DND-41 (cell line): ENCODE data around the gene OSM.

Experiments used
- ATAC-seq: fragments of 200-7000 bp; cut with Tn5 transposase; 3 replicates; pipeline ENCODE4 v1.9.1; 2021; ENCODE audit warnings: low read depth; ENCODE audit not compliant: insufficient read depth
- DNase-seq: peaks from one replicate; pipeline ENCODE4 v3.0.0-alpha.2; 2020
- H2AFZ ChIP-seq: 2 replicates; pipeline ENCODE4 v1.6.0; 2012; ENCODE audit warnings: low read depth, low read length
- H3K27ac ChIP-seq: 2 replicates; pipeline ENCODE4 v1.5.1; 2012; ENCODE audit warnings: low read length, inconsistent platforms
- H3K27me3 ChIP-seq: fragments of 200-600 bp; sonication (generic); 2 replicates; pipeline ENCODE4 v1.6.0; 2012; ENCODE audit warnings: low read length, mild to moderate bottlenecking, inconsistent platforms; ENCODE audit not compliant: insufficient read depth, poor library complexity
- H3K36me3 ChIP-seq: 2 replicates; pipeline ENCODE4 v1.5.1; 2012; ENCODE audit warnings: low read length, inconsistent platforms; ENCODE audit not compliant: insufficient read depth
- H3K4me1 ChIP-seq: 2 replicates; pipeline ENCODE4 v1.5.1; 2012; ENCODE audit warnings: mild to moderate bottlenecking, low read length; ENCODE audit not compliant: insufficient read depth
- H3K4me2 ChIP-seq: 2 replicates; pipeline ENCODE4 v1.6.0; 2012; ENCODE audit warnings: mild to moderate bottlenecking, moderate library complexity, low read length, inconsistent platforms; ENCODE audit not compliant: insufficient read depth
- H3K4me3 ChIP-seq, 2 experiments: fragments of 200-600 bp in 1 of 2; shearing (Covaris generic) in 1 of 2; 2 replicates each; pipeline ENCODE4 v1.5.1; 2012 to 2016; ENCODE audit warnings: inconsistent platforms in 2 of 2, low read length in 2 of 2, mild to moderate bottlenecking in 2 of 2, low read depth in 1 of 2, moderate library complexity in 1 of 2
- H3K79me2 ChIP-seq: 2 replicates; pipeline ENCODE4 v1.6.0; 2012; ENCODE audit warnings: low read length, inconsistent platforms; ENCODE audit not compliant: insufficient read depth
- H3K9ac ChIP-seq: 2 replicates; pipeline ENCODE4 v1.6.0; 2012; ENCODE audit warnings: low read depth, mild to moderate bottlenecking, inconsistent platforms, low read length, moderate library complexity
- H3K9me3 ChIP-seq: 2 replicates; pipeline ENCODE4 v1.5.1; 2012; ENCODE audit warnings: low read length, moderate library complexity, mild to moderate bottlenecking, inconsistent platforms; ENCODE audit not compliant: insufficient read depth, severe bottlenecking
- H4K20me1 ChIP-seq: 2 replicates; pipeline ENCODE4 v1.6.0; 2012; ENCODE audit warnings: low read length; ENCODE audit not compliant: insufficient read depth
- CTCF ChIP-seq: IDR thresholded peaks from 2 replicates; pipeline ENCODE4 v1.5.1; 2012; ENCODE audit warnings: borderline replicate concordance, low read length, moderate library complexity, mild to moderate bottlenecking; ENCODE audit not compliant: poor library complexity, severe bottlenecking; ENCODE audit errors: extremely low read depth
- EZH2 ChIP-seq: IDR thresholded peaks from 3 replicates; pipeline ENCODE4 v1.6.1; 2012; ENCODE audit warnings: borderline replicate concordance, low read depth, mild to moderate bottlenecking, moderate library complexity, low read length, inconsistent platforms; ENCODE audit not compliant: severe bottlenecking

OSM gene

DNA sequence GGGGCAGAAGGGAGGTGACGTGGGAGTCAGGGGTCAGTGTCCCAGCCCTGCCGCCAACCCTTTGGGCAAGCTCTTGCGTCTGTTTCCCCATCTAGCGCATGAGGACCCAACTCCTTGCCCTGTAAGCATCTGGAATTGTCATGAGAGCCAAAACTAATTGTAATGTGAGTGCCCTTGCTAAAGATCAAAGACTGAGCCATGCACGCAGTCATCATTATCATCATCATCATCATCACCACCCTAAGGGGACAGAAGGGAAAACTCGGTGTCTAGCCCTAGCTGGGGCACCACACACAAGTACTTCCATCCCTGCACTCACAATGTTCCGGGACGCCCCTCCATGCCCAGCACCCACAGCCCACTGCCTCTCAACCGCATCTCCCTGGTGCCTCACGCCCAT, 22.6 kb downstream of the OSM start:
- H3K4me2 ChIP-seq = no peak overlapping the region
- H4K20me1 ChIP-seq = no peaks in the 10 kb centered on the region
- no peak overlapping the region for H3K4me3 ChIP-seq
- no peaks in the 10 kb centered on the region for H3K27me3 ChIP-seq
- H3K79me2 ChIP-seq = no peaks in the 10 kb centered on the region
- H3K36me3 ChIP-seq = peaks cover 2% of the 10 kb centered on the region; the same call in 1 of the 2 replicates
- H3K27ac ChIP-seq = no peak overlapping the region
- H2AFZ ChIP-seq = no peak overlapping the region
- no peak for TF ChIP-seq EZH2
- no peak for TF ChIP-seq CTCF
- DNase-seq (no peak), ATAC-seq (no peak)
- H3K4me1 ChIP-seq = peaks cover 39% of the 10 kb centered on the region
- H3K9me3 ChIP-seq = no peaks in the 10 kb centered on the region
- H3K9ac ChIP-seq = no peak overlapping the region

DNA sequence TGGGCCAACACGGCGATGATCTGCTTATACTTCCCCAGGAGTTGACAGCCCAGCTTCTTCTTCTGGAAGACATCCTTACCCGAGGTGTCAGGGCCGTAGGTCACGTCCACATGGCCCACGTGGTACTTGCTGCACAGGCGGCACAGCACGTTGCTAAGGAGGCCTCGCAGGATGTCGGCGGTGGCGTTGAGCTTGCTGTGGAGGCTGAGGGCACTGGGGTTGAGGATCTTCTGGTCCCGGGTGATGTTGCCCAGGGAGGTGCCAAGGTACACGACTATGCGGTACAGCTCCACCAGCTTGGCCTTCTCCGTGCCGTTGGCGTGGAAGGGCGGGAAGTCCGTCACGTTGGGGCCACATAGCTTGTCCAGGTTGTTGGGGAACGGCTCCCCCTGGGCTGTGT, 23.0 kb downstream of the OSM start:
- Histone ChIP-seq H2AFZ (no peak overlapping the region), H3K27ac (no peak overlapping the region; the same call in 1 of the 2 replicates), H4K20me1 (no peaks in the 10 kb centered on the region), H3K9ac (no peak overlapping the region), H3K4me2 (no peak overlapping the region), H3K4me3 (no peak overlapping the region), H3K4me1 (peaks cover 37% of the 10 kb centered on the region), H3K27me3 (no peaks in the 10 kb centered on the region), H3K9me3 (no peaks in the 10 kb centered on the region), H3K36me3 (peaks cover 2% of the 10 kb centered on the region; the same call in 1 of the 2 replicates), H3K79me2 (no peaks in the 10 kb centered on the region)
- no peak for ATAC-seq
- DNase-seq = no peak
- TF ChIP-seq CTCF (no peak), EZH2 (no peak)

DNA sequence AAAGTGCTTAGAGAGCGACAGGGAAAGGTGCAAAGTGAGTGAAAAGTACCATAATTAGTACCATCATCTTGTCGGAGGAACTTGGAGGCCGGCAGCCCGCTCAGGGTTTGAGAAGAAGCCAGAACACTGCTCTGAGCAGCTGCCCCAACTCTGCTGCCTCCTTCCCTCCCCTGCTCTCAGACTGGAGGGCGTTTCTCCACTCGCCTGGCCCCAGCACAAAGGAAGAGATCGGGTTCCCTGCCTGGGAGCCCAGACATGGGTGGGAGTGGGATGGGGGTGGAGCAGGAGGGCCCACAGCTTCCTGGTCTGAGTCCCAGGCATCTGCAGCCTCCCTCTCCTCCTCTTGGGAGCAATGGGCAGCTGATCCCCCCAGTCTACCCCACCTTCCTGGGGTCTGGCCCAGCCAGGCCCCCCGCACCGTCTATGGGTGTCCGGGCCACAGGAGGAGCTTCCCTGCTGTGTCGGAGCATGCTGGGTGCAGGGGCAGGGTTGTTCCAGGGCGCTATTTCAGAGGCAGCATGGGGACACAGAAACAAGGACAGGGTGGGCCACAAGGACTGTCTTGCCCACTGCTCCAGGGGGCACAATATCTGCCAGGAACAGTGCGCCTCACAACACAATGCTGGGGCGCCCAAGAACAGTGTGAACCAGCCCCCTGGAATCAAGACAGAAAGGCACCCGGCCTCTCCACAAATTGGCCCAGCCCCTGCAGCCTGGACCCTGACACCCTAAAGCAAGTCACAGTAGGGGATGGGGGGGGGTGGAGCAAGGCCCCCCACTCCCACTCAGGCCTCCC, 24.9 kb downstream of the OSM start:
- H2AFZ ChIP-seq = no peak overlapping the region
- no peak overlapping the region for H3K9ac ChIP-seq
- no peak overlapping the region for H3K27ac ChIP-seq
- H3K4me2 ChIP-seq = no peak overlapping the region
- peaks cover 32% of the 10 kb centered on the region for H3K4me1 ChIP-seq
- TF ChIP-seq CTCF (no peak), EZH2 (no peak)
- H3K79me2 ChIP-seq = no peaks in the 10 kb centered on the region
- ATAC-seq = no peak
- H3K27me3 ChIP-seq = no peaks in the 10 kb centered on the region
- H3K4me3 ChIP-seq = no peak overlapping the region
- no peaks in the 10 kb centered on the region for H3K9me3 ChIP-seq
- DNase-seq = no peak
- peaks cover 2% of the 10 kb centered on the region; the same call in 1 of the 2 replicates for H3K36me3 ChIP-seq
- no peaks in the 10 kb centered on the region for H4K20me1 ChIP-seq
